ENCODE results near the gene CLK1.
"Not testable (repeated sequence)": the region's sequence is repeated elsewhere in the genome, so short reads cannot be mapped to it uniquely, and the experiment has no call there.

CLK1 gene

DNA sequence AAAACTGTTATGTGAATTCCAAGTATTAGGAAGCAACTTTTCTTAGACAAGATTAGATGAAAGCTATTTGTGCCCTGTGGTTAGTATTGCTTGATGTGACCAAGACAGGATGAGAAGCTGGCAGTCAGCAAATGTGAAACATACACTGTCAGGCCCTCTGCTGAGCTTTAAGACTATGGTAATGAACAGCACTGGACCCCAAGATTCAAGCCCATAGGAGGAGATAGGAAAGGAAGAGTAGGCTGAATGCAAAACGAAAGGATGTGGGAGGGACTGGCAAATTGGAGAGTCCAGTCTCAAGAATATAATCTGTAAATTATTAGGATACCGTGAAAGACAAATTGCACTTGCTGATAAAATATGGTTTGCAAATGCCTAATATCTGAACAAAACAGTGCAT lies 36.4 kb downstream of the CLK1 start:
- Histone ChIP-seq H3K9me3 (ENCODE audit: insufficient read depth, low read depth, low read length) (no peaks in the 10 kb centered on the region), H3K9ac (ENCODE audit: low read depth, low read length, poor library complexity, severe bottlenecking) (no peak overlapping the region), H2AFZ (ENCODE audit: low read length) (no peak overlapping the region), H3K9me2 (replicated peaks; ENCODE audit: low read depth, low read length) (no peaks in the 10 kb centered on the region), H3K27me3 (ENCODE audit: insufficient read depth, low read length, poor library complexity, severe bottlenecking) (no peaks in the 10 kb centered on the region), H3K79me2 (ENCODE audit: insufficient read depth, low read length) (no peaks in the 10 kb centered on the region), H3K4me3 (ENCODE audit: low read length, poor library complexity, severe bottlenecking) (no peak overlapping the region), H3K36me3 (ENCODE audit: insufficient read depth, low read length) (peaks cover 8% of the 10 kb centered on the region; the same call in 1 of the 2 replicates), H3K4me2 (ENCODE audit: low read depth, low read length, poor library complexity, severe bottlenecking) (no peak overlapping the region), H4K20me1 (ENCODE audit: insufficient read depth, low read length, poor library complexity, severe bottlenecking) (no peaks in the 10 kb centered on the region), H3K4me1 (ENCODE audit: insufficient read depth, low read length, poor library complexity, severe bottlenecking) (no peaks in the 10 kb centered on the region), H3F3A (ENCODE audit: low read depth) (no peaks in the 10 kb centered on the region)
- TF ChIP-seq, protein P1, sequence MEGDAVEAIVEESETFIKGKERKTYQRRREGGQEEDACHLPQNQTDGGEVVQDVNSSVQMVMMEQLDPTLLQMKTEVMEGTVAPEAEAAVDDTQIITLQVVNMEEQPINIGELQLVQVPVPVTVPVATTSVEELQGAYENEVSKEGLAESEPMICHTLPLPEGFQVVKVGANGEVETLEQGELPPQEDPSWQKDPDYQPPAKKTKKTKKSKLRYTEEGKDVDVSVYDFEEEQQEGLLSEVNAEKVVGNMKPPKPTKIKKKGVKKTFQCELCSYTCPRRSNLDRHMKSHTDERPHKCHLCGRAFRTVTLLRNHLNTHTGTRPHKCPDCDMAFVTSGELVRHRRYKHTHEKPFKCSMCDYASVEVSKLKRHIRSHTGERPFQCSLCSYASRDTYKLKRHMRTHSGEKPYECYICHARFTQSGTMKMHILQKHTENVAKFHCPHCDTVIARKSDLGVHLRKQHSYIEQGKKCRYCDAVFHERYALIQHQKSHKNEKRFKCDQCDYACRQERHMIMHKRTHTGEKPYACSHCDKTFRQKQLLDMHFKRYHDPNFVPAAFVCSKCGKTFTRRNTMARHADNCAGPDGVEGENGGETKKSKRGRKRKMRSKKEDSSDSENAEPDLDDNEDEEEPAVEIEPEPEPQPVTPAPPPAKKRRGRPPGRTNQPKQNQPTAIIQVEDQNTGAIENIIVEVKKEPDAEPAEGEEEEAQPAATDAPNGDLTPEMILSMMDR (conservative IDR thresholded peaks at IDR 0.05; ENCODE audit: low read length): no peak
- TF ChIP-seq EZH2phosphoT487 (IDR thresholded peaks at IDR 0.05; ENCODE audit: borderline replicate concordance): no peak

DNA sequence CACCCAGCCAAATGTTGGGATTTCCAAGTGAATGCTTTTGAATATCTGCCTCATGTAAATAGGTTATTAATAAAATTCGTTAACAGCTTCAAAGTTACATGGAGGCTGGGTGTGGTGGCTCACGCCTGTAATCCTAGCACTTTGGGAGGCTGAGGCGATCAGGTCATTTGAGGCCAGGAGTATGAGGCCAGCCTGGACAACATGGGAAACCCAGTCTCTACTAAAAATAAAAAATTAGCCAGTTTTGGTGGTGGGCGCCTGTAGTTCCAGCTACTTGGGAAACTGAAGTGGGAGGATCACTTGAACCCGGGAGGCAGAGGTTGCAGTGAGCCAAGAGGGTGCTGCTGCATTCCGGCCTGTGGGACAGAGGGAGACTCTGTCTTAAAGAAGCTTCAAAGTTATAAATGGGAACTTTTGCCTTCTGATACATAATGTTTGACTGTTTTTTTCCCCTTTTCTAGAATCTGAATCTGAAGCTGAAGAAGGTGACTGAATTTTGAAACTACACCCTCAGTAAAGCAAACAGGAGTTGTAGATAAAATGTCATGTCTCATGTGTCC lies 42.7 kb downstream of the CLK1 start:
- Histone ChIP-seq H3K79me2 (ENCODE audit: insufficient read depth, low read length) (peaks cover 12% of the 10 kb centered on the region; the same call in 1 of the 2 replicates), H3K27me3 (ENCODE audit: insufficient read depth, low read length, poor library complexity, severe bottlenecking) (no peaks in the 10 kb centered on the region), H3K36me3 (ENCODE audit: insufficient read depth, low read length) (peaks cover 61% of the 10 kb centered on the region), H2AFZ (ENCODE audit: low read length) (no peak overlapping the region), H3K4me2 (ENCODE audit: low read depth, low read length, poor library complexity, severe bottlenecking) (no peak overlapping the region), H3K9me3 (ENCODE audit: insufficient read depth, low read depth, low read length) (no peaks in the 10 kb centered on the region), H3K9me2 (replicated peaks; ENCODE audit: low read depth, low read length) (no peaks in the 10 kb centered on the region), H3K4me1 (ENCODE audit: insufficient read depth, low read length, poor library complexity, severe bottlenecking) (peaks cover 3% of the 10 kb centered on the region), H4K20me1 (ENCODE audit: insufficient read depth, low read length, poor library complexity, severe bottlenecking) (peaks cover 7% of the 10 kb centered on the region), H3K4me3 (ENCODE audit: low read length, poor library complexity, severe bottlenecking) (no peak overlapping the region), H3K9ac (ENCODE audit: low read depth, low read length, poor library complexity, severe bottlenecking) (no peak overlapping the region), H3F3A (ENCODE audit: low read depth) (no peaks in the 10 kb centered on the region)
- TF ChIP-seq, protein P1 (conservative IDR thresholded peaks at IDR 0.05; ENCODE audit: low read length): no peak
- TF ChIP-seq EZH2phosphoT487 (IDR thresholded peaks at IDR 0.05; ENCODE audit: borderline replicate concordance): no peak

DNA sequence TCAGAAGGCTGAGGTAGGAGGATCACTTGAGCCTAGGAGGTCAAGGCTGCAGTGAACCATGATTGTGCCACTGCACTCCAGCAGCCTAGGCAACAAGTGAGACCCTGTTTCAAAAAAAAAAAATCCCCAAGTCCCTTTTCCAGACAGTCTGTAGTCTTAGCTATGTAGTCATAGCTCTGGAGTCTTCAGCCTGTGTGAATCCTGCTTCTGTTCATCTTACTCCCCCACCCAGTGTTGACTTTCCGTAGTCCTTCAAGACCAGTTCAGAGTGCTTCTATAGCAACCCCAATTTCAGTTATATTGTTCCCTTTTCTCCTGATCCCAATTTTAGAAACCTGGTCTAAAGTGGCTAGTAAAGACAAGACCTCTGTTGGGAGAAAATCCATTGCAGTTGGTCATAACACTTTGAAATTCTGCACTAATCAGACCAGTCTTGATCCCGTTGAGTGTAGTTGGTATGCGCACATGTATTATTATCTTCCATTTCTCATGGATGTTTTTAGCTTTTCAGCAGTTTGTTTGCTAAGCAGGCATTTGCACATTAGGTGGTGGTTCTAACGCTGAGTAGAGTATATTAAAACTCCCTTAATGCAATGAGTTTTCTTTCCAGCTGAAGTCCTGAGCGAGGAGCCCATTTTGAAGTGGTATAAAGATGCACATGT lies 43.8 kb downstream of the CLK1 start:
- H3K36me3 ChIP-seq (ENCODE audit: insufficient read depth, low read length): peaks cover 71% of the 10 kb centered on the region
- H3F3A ChIP-seq (ENCODE audit: low read depth): no peaks in the 10 kb centered on the region
- H3K4me1 ChIP-seq (ENCODE audit: insufficient read depth, low read length, poor library complexity, severe bottlenecking): peaks cover 6% of the 10 kb centered on the region
- no peaks in the 10 kb centered on the region for H3K27me3 ChIP-seq (ENCODE audit: insufficient read depth, low read length, poor library complexity, severe bottlenecking)
- H3K9me3 ChIP-seq (ENCODE audit: insufficient read depth, low read depth, low read length): no peaks in the 10 kb centered on the region
- H3K79me2 ChIP-seq (ENCODE audit: insufficient read depth, low read length): peaks cover 22% of the 10 kb centered on the region
- no peaks in the 10 kb centered on the region for H3K9me2 ChIP-seq (replicated peaks; ENCODE audit: low read depth, low read length)
- H2AFZ ChIP-seq (ENCODE audit: low read length): no peak overlapping the region
- no peak overlapping the region for H3K4me2 ChIP-seq (ENCODE audit: low read depth, low read length, poor library complexity, severe bottlenecking)
- no peak overlapping the region for H3K4me3 ChIP-seq (ENCODE audit: low read length, poor library complexity, severe bottlenecking)
- H3K9ac ChIP-seq (ENCODE audit: low read depth, low read length, poor library complexity, severe bottlenecking): no peak overlapping the region
- H4K20me1 ChIP-seq (ENCODE audit: insufficient read depth, low read length, poor library complexity, severe bottlenecking): peaks cover 17% of the 10 kb centered on the region
- TF ChIP-seq EZH2phosphoT487 (IDR thresholded peaks at IDR 0.05; ENCODE audit: borderline replicate concordance): no peak
- TF ChIP-seq, protein P1 (conservative IDR thresholded peaks at IDR 0.05; ENCODE audit: low read length): no peak

DNA sequence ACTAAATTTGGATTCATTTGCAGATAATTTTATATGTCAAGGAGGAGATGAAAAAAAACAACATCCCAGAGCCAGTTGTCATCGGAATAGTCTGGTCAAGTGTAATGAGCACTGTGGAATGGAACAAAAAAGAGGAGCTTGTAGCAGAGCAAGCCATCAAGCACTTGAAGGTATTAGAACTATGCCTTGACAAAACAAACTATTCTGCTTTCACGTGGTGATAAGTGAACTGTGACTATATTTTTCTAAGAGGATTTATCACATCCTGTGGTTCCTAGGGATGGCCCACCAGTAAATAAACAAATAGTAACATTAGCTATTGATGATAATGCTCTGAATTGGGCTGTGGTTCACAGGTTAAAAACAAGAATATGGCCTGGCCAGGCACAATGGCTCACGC lies 45.7 kb downstream of the CLK1 start:
- not testable (repeated sequence) for H3K9me2 ChIP-seq (replicated peaks; ENCODE audit: low read depth, low read length); H3K9ac ChIP-seq (ENCODE audit: low read depth, low read length, poor library complexity, severe bottlenecking); H3K9me3 ChIP-seq (ENCODE audit: insufficient read depth, low read depth, low read length); H3K4me2 ChIP-seq (ENCODE audit: low read depth, low read length, poor library complexity, severe bottlenecking); H2AFZ ChIP-seq (ENCODE audit: low read length); H3F3A ChIP-seq (ENCODE audit: low read depth); H3K27me3 ChIP-seq (ENCODE audit: insufficient read depth, low read length, poor library complexity, severe bottlenecking); H3K4me3 ChIP-seq (ENCODE audit: low read length, poor library complexity, severe bottlenecking)
- Histone ChIP-seq H3K4me1 (ENCODE audit: insufficient read depth, low read length, poor library complexity, severe bottlenecking) (peaks cover 25% of the 10 kb centered on the region), H3K36me3 (ENCODE audit: insufficient read depth, low read length) (peaks cover 83% of the 10 kb centered on the region), H4K20me1 (ENCODE audit: insufficient read depth, low read length, poor library complexity, severe bottlenecking) (peaks cover 36% of the 10 kb centered on the region), H3K79me2 (ENCODE audit: insufficient read depth, low read length) (peaks cover 42% of the 10 kb centered on the region)

Measured in Loucy (cell line).